B cell (primary cell): ENCODE results near the gene WDR46. TPM values are rescaled to one million over a fixed set of nuclear protein-coding genes. Genes with fewer than 3 reads are reported as not detected.

Source experiments
- ATAC-seq: fragments of 200-7000 bp; cut with Tn5 transposase; one replicate; pipeline ENCODE4 v1.10.0; 2021; ENCODE audit warnings: low read depth, mild to moderate bottlenecking, moderate number of reproducible peaks, moderate library complexity
- CTCF ChIA-PET: fragments of 350-600 bp; sonication (Branson Sonifier 250); formaldehyde crosslinking; loops from one replicate; lab custom pipeline; 2021; ENCODE audit warnings: antibody characterized with exemption, inconsistent platforms; lab: Charles Lee
- POLR2A ChIA-PET: fragments of 350-600 bp; sonication (Branson Sonifier 250); formaldehyde crosslinking; loops from one replicate; lab custom pipeline; 2021; ENCODE audit warnings: antibody characterized with exemption; lab: Charles Lee
- DNase-seq: peaks from one replicate; pipeline ENCODE4 v3.0.0; 2013
- H2AFZ ChIP-seq: 2 replicates; pipeline ENCODE4 v1.6.1; 2012; ENCODE audit warnings: mild to moderate bottlenecking, low read depth, low read length; ENCODE audit not compliant: insufficient read depth, poor library complexity, severe bottlenecking
- H3K27ac ChIP-seq, 2 donors: 1 replicate in 1 of 2; 2 replicates in 1 of 2; pipeline ENCODE4 v1.5.1; 2012 to 2013; ENCODE audit warnings: low read length in 2 of 2, mild to moderate bottlenecking in 2 of 2, moderate library complexity in 1 of 2
- H3K27me3 ChIP-seq, 4 experiments: fragments of 200-600 bp in 1 of 4; sonication (generic) in 1 of 4; replicated peaks in 1 of 4; 1 replicate in 2 of 4; 2 replicates in 2 of 4; pipeline versions ENCODE4 v1.6.1 to v1.7.0; 2013 to 2016; ENCODE audit warnings: low read length in 3 of 4, mild to moderate bottlenecking in 2 of 4, mixed read lengths in 1 of 4, moderate library complexity in 1 of 4; ENCODE audit not compliant: insufficient read depth in 4 of 4, control insufficient read depth in 3 of 4; ENCODE audit errors: control extremely low read depth in 1 of 4
- H3K36me3 ChIP-seq, 2 experiments: replicated peaks in 1 of 2; 1 replicate in 1 of 2; 2 replicates in 1 of 2; pipeline versions ENCODE4 v1.6.1 to v1.7.1; 2013; ENCODE audit warnings: low read length in 1 of 2; ENCODE audit not compliant: insufficient read depth in 2 of 2, control insufficient read depth in 1 of 2; ENCODE audit errors: control extremely low read depth in 1 of 2, extremely low read depth in 1 of 2
- H3K4me1 ChIP-seq, 2 donors: fragments of 200-600 bp in 1 of 2; sonication (generic) in 1 of 2; 1 replicate in 1 of 2; 2 replicates in 1 of 2; pipeline versions ENCODE4 v1.5.1 to v1.6.1; 2013 to 2017; ENCODE audit warnings: low read length in 2 of 2; ENCODE audit not compliant: control insufficient read depth in 2 of 2, insufficient read depth in 2 of 2
- H3K4me2 ChIP-seq: replicated peaks from 2 replicates; pipeline ENCODE3; 2012; ENCODE audit warnings: mild to moderate bottlenecking, low read depth, low read length; ENCODE audit not compliant: poor library complexity, severe bottlenecking
- H3K4me3 ChIP-seq, 5 experiments: fragments of 200-600 bp in 1 of 5; sonication (generic) in 1 of 5; 1 replicate in 3 of 5; 2 replicates in 2 of 5; pipeline versions ENCODE4 v1.5.1 to v1.7.0; 2011 to 2016; ENCODE audit warnings: low read length in 4 of 5, mild to moderate bottlenecking in 4 of 5, low read depth in 2 of 5, control low read depth in 1 of 5, moderate library complexity in 1 of 5; ENCODE audit not compliant: insufficient read depth in 1 of 5; ENCODE audit errors: control extremely low read depth in 1 of 5, extremely low read depth in 1 of 5
- H3K79me2 ChIP-seq: fragments of 200-600 bp; sonication (generic); one replicate; pipeline ENCODE4 v1.6.0; 2016; ENCODE audit warnings: low read length; ENCODE audit not compliant: control insufficient read depth, insufficient read depth
- H3K9ac ChIP-seq: fragments of 200-600 bp; sonication (generic); 2 replicates; pipeline ENCODE4 v1.6.1; 2017; ENCODE audit warnings: mild to moderate bottlenecking, low read length, moderate library complexity
- H3K9me3 ChIP-seq, 3 donors: one replicate each; pipeline versions ENCODE4 v1.6.1 to v1.7.1; 2013; ENCODE audit warnings: low read length in 2 of 3; ENCODE audit not compliant: control insufficient read depth in 2 of 3, insufficient read depth in 1 of 3; ENCODE audit errors: control extremely low read depth in 1 of 3
- H4K20me1 ChIP-seq: 2 replicates; pipeline ENCODE4 v1.6.0; 2012; ENCODE audit warnings: mild to moderate bottlenecking, low read length; ENCODE audit not compliant: insufficient read depth, control insufficient read depth, poor library complexity, severe bottlenecking
- H3K27ac Mint-ChIP-seq: one replicate; pipeline ENCODE4 v1.8.0; 2021; ENCODE audit warnings: mixed read lengths
- H3K27me3 Mint-ChIP-seq: one replicate; pipeline ENCODE4 v1.8.0; 2021; ENCODE audit warnings: mixed read lengths
- H3K4me1 Mint-ChIP-seq: one replicate; pipeline ENCODE4 v1.8.0; 2021; ENCODE audit warnings: mixed read lengths
- H3K4me3 Mint-ChIP-seq: one replicate; pipeline ENCODE4 v1.8.0; 2021; ENCODE audit warnings: mixed read lengths
- H3K9me3 Mint-ChIP-seq: one replicate; pipeline ENCODE4 v1.8.0; 2022; ENCODE audit warnings: mixed read lengths; ENCODE audit not compliant: insufficient read depth
- CTCF ChIP-seq: fragments of 200-600 bp; IDR thresholded peaks from one replicate; pipeline ENCODE4 v1.8.0; 2022; ENCODE audit warnings: antibody characterized with exemption, mild to moderate bottlenecking
- EZH2 ChIP-seq: IDR thresholded peaks from 2 replicates; pipeline ENCODE4 v1.6.1; 2012; ENCODE audit warnings: borderline replicate concordance, low read depth, mild to moderate bottlenecking, moderate library complexity, low read length; ENCODE audit not compliant: insufficient read depth, poor library complexity, severe bottlenecking
- WGBS: methylation state at CpG from one replicate; pipeline ENCODE4 v1.1.5; 2013; ENCODE audit warnings: missing lambda C conversion rate; ENCODE audit not compliant: insufficient coverage; 5-methylcytosine and 5-hydroxymethylcytosine counted together
- intact Hi-C: fragments of 100-400 bp; cut with micrococcal nuclease; formaldehyde crosslinking; loops from one replicate; pipeline ENCODE4 v1.10.0; 2022
- polyA plus RNA-seq: library from polyadenylated mRNA; depleted of rRNA; stranded (reverse); fragments of >200 nt; gene quantifications from 2 replicates; pipeline ENCODE4 v1.2.3, GENCODE V29; 2012
- total RNA-seq, 2 donors: library from RNA; stranded (reverse); fragments of 120-200 nt in 1 of 2; gene quantifications; 1 replicate in 1 of 2; 2 replicates in 1 of 2; pipeline versions ENCODE4 v1.2.3 to v1.2.4, GENCODE V29; 2013 to 2022

The WDR46 gene
- total and polyA plus RNA-seq, 2 donors (not counting 1 experiment from before 2014, with no cell fraction given): 60.1 to 77.2 TPM

- Mint-ChIP-seq H3K4me1 (peaks cover 38% of the 10 kb centered on the region), H3K4me3 (peak overlapping the region; percentile 93), H3K27me3 (no peaks in the 10 kb centered on the region), H3K27ac (peak overlapping the region; percentile 86), H3K9me3 (no peaks in the 10 kb centered on the region)
- H3K9me3 ChIP-seq: no peaks in the 10 kb centered on the region
- H3K36me3 ChIP-seq: peaks cover 0 to 59% of the 10 kb centered on the region in 2 experiments
- peak overlapping the region; percentile 42 to 68 for H3K27ac ChIP-seq
- intact Hi-C loops: loop anchor here (1.0 to 2.0 kb wide), 10 partner anchors 9 to 120 kb away; partner anchors contain the start of genes B3GALT4, KIFC1, RPS18 and RXRB
- ATAC-seq: no peak
- TF ChIP-seq EZH2: no peak
- no peak for TF ChIP-seq CTCF
- peaks cover 19 to 25% of the 10 kb centered on the region in 2 donors for H3K4me1 ChIP-seq
- H2AFZ ChIP-seq: peak overlapping the region; percentile 96
- ChIA-PET POLR2A (interaction anchor here (1.1 to 3.4 kb wide), 7 partner anchors 8 to 35 kb away, joined by 5 to 39 read pairs (median 15); partner anchors contain the start of genes B3GALT4, RGL2, RPS18 and TAPBP), CTCF (interaction anchor here (0.9 to 2.6 kb wide), 11 partner anchors 9 to 143 kb away, joined by 3 to 17 read pairs (median 8); partner anchors contain the start of genes B3GALT4, RGL2, RPS18 and VPS52)
- H3K4me2 ChIP-seq: peak overlapping the region; percentile 77
- peak overlapping the region; percentile 78 to 99 (median 86) for H3K4me3 ChIP-seq
- peaks cover 41% of the 10 kb centered on the region for H3K79me2 ChIP-seq
- H4K20me1 ChIP-seq: no peaks in the 10 kb centered on the region
- no peaks in the 10 kb centered on the region for H3K27me3 ChIP-seq
- peak overlapping the region; percentile 79 for H3K9ac ChIP-seq
- 0% methylated on average over 5 of the region's 14 CpGs for WGBS
- DNase-seq: no peak
Measured at GRCh38 chr6:33289784-33290315, 811 bp upstream of the WDR46 start.
